ENCODE results near the gene PGLYRP1.
A peak's percentile ranks its signal among the peaks of the same experiment; 100 is the strongest.

PGLYRP1 gene

DNA sequence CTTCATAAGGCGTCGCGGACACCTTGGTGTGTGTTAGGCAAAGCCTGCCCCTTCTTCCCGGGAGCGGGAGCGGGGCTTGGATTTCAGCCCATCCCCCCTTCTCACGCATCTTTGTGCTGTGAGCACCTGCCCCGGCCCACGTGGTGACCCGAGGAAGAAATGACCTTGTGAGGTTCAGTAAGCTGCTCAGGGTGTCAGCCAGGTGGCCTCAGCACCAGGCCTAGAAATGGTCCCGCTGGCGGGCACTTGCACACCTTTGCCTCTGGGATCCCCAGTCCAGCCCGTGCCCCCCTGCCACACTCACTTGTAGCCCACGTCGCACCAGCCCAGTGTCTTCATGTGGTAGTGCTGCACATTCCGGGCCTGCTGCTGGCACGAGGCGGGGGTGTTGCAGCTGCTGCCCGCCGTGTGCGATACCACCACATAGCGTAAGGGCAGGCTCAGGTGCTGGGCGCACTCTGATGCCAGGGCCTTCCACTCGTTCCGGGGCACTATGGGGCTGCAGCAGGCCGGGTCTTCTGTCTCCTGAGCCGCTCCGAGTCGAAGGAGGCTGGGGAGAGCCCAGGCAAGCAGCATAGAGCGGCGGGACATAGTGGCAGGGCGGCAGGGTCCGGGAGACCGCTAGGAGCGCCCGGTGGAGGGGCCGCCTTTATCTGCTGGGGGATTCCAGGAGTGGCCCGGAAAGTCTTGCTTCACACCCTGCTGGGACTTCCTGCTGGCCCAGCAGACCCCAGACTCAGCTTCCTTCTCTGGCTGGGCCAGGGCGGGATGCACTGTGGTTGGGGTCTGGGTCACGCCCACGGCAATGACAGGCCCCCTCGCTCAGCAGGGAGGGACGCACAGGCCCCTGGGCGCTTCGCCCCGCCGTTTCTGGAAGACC is at the start of gene PGLYRP1:
TSS of gene PGLYRP1 (minus strand) at position 623 of the 880 bp plus-strand sequence. CDS start at position 591, 32 bp downstream.
- TF ChIP-seq, protein P1, sequence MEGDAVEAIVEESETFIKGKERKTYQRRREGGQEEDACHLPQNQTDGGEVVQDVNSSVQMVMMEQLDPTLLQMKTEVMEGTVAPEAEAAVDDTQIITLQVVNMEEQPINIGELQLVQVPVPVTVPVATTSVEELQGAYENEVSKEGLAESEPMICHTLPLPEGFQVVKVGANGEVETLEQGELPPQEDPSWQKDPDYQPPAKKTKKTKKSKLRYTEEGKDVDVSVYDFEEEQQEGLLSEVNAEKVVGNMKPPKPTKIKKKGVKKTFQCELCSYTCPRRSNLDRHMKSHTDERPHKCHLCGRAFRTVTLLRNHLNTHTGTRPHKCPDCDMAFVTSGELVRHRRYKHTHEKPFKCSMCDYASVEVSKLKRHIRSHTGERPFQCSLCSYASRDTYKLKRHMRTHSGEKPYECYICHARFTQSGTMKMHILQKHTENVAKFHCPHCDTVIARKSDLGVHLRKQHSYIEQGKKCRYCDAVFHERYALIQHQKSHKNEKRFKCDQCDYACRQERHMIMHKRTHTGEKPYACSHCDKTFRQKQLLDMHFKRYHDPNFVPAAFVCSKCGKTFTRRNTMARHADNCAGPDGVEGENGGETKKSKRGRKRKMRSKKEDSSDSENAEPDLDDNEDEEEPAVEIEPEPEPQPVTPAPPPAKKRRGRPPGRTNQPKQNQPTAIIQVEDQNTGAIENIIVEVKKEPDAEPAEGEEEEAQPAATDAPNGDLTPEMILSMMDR (conservative IDR thresholded peaks at IDR 0.05; ENCODE audit: control insufficient read depth, insufficient read depth, low read depth, low read length), result no peak
- no peak within 1 kb of the TSS for H3K4me3 ChIP-seq (ENCODE audit: control insufficient read depth, low read depth, low read length)
- no peak for DNase-seq (ENCODE audit: low read depth)

DNA sequence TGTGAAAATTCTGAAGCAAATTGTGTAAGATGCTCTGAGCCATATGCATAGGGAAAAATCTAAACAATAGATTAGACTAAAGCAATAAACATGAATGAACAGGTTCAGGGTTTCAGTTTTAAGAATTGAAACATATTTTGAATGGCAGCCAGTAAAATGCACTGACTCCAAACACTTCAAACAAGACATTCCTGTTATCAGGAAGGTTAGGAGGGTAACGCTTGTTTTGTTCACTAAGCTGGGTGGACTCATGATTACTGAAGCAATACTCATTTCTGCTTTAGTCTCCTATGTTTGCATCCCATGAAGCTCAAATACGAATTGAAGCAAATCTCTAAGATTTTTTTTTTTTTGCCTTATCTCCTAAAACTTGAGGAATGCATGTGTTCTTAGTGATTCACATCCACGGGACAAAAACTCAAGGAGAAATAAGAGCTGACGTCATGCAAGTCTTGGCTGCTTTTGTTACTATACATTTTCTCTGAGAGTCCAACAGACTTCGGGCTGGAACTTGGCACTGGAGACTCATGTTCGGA is 47.0 kb upstream of the PGLYRP1 start:
- TF ChIP-seq, protein P1 (conservative IDR thresholded peaks at IDR 0.05; ENCODE audit: control insufficient read depth, insufficient read depth, low read depth, low read length), result no peak
- H3K4me3 ChIP-seq (ENCODE audit: control insufficient read depth, low read depth, low read length), result no peak overlapping the region
- peak; percentile 96 for DNase-seq (ENCODE audit: low read depth)

DNA sequence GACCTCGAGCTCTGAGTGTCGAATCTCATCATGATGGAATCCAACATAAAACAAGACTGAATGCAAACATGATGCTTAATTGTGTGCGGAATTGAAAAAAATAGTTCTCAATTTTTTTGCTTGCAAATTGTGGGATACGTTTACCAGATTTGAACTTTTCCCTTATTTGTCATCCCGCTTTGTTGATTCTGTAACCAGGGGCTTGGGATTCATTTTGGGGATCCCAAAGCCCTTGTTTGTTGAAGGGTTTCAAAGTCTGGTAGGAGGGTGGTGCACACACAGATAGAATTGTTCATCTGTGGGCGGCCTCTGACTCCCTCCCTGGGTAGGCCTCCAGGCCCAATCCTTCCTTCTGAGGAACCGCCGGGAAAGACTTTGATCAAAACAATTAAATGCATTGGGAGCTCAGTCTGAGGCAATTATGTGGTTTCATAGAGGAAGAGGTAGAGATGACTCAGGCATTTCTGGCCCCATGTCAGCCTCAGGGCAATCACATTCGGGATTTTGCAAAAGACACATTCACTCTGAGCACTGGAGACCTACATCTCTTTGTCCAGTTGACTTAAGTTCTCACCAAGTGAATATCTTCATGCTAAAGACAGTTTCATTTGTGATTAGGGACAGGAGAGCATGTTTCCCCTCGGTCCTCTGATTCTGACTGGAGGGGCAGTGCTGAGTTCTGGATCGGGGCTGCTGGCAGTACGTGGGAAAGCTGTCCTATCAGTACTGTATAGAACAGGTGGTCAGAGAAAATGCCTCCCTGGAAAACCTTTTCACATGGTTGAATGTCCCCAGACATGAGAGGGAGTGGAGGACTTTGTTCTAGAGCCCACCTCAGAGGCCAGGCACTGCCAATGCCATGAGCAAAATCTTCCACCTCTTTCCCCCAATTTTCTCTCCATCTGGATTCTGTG is 45.7 kb upstream of the PGLYRP1 start:
- peak; percentile 95 for DNase-seq (ENCODE audit: low read depth)
- TF ChIP-seq, protein P1 (conservative IDR thresholded peaks at IDR 0.05; ENCODE audit: control insufficient read depth, insufficient read depth, low read depth, low read length), result no peak
- no peak overlapping the region for H3K4me3 ChIP-seq (ENCODE audit: control insufficient read depth, low read depth, low read length)

DNA sequence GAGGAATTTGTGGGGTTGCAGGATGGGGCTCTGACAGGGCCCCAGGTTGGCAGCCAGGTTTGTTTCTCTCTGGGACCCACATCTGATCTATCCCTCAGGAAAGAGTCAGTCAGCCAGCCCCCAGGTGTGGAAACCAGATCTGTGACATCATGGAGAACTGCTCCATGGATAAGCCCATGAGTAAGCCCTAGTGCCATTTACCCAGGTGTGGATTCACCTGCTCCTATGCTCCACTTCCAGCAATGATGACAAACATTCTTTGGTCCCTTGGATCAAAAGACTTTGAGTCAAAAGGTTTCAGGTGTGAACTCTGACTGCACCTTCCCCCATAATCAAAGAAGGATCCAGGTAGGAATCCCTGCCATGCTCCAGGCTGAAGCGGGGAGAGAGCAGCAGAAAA is 44.8 kb upstream of the PGLYRP1 start:
- no peak for DNase-seq (ENCODE audit: low read depth)
- TF ChIP-seq, protein P1 (conservative IDR thresholded peaks at IDR 0.05; ENCODE audit: control insufficient read depth, insufficient read depth, low read depth, low read length), result no peak
- no peak overlapping the region for H3K4me3 ChIP-seq (ENCODE audit: control insufficient read depth, low read depth, low read length)

DNA sequence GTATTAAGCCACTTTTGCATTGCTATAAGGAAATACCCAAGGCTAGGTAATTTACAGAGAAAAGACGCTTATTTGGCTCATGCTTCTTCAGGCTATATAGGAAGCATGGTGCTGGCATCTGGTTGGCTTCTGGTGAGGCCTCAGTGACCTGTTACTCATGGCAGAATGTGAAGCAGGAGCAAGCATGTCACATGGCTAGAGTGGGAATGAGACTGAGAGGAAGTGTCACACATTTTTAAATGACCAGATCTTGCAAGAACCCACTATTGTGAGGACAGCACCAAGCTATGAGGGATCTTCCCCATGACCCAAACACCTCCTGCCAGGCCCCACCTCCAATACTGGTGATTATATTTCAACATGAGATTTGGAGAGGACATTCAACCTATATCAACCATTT is 43.6 kb upstream of the PGLYRP1 start:
- no peak for DNase-seq (ENCODE audit: low read depth)
- no peak overlapping the region for H3K4me3 ChIP-seq (ENCODE audit: control insufficient read depth, low read depth, low read length)
- TF ChIP-seq, protein P1 (conservative IDR thresholded peaks at IDR 0.05; ENCODE audit: control insufficient read depth, insufficient read depth, low read depth, low read length), result no peak

- DNase-seq (ENCODE audit: low read depth), result peak; percentile 66
- no peak overlapping the region for H3K4me3 ChIP-seq (ENCODE audit: control insufficient read depth, low read depth, low read length)
- TF ChIP-seq, protein P1 (conservative IDR thresholded peaks at IDR 0.05; ENCODE audit: control insufficient read depth, insufficient read depth, low read depth, low read length), result no peak
These were observed 42.7 kb upstream of the PGLYRP1 start for GRCh38 chr19:46065486-46066071.

Data from fibroblast of mammary gland (primary cell).